Transverse colon (tissue), 4 donors: Measurements from ENCODE around the gene GOT1. TPM values are rescaled to one million over a fixed set of nuclear protein-coding genes. Genes with fewer than 3 reads are reported as not detected.

ENCODE experiments used
- DNase-seq: peaks from one replicate; pipeline ENCODE4 v3.0.0-alpha.2; 2019
- H3K27ac ChIP-seq, 4 donors: fragments of 200-600 bp; sonication (generic); 2 replicates each; pipeline ENCODE4 v1.5.1; 2016 to 2018; ENCODE audit warnings: inconsistent platforms in 4 of 4
- H3K27me3 ChIP-seq: fragments of 200-600 bp; sonication (generic); 2 replicates; pipeline ENCODE4 v1.5.1; 2017; ENCODE audit warnings: inconsistent platforms
- H3K36me3 ChIP-seq, 4 donors: fragments of 200-600 bp; sonication (generic); 2 replicates each; pipeline ENCODE4 v1.5.1; 2017 to 2019; ENCODE audit warnings: inconsistent platforms in 4 of 4
- H3K4me1 ChIP-seq, 4 donors: fragments of 200-600 bp; sonication (generic); 2 replicates each; pipeline ENCODE4 v1.5.1; 2017 to 2020; ENCODE audit warnings: inconsistent platforms in 4 of 4
- H3K4me3 ChIP-seq, 4 donors: fragments of 200-600 bp; sonication (generic); 1 replicate in 1 of 4; 2 replicates in 3 of 4; pipeline versions ENCODE4 v1.5.1 to v1.6.1; 2017 to 2019; ENCODE audit warnings: inconsistent platforms in 4 of 4
- H3K9me3 ChIP-seq, 2 donors: fragments of 200-600 bp; sonication (generic); 2 replicates each; pipeline ENCODE4 v1.5.1; 2017 to 2019; ENCODE audit warnings: inconsistent platforms in 2 of 2
- CTCF ChIP-seq, 5 experiments: fragments of 200-600 bp in 3 of 5; fragments of 450-650 bp in 2 of 5; sonication (generic) in 3 of 5; IDR thresholded peaks; 1 replicate in 2 of 5; 2 replicates in 3 of 5; pipeline ENCODE4 v1.5.1; 2016 to 2017; ENCODE audit warnings: antibody characterized with exemption in 5 of 5, inconsistent platforms in 3 of 5, mild to moderate bottlenecking in 2 of 5, moderate library complexity in 1 of 5
- EP300 ChIP-seq: sonication (generic); formaldehyde crosslinking; IDR thresholded peaks from one replicate; pipeline ENCODE4 v1.6.1; 2017; ENCODE audit warnings: antibody characterized with exemption, low read depth
- POLR2A ChIP-seq: fragments of 450-650 bp; IDR thresholded peaks from one replicate; pipeline ENCODE4 v1.6.1; 2016; ENCODE audit warnings: antibody characterized with exemption, mild to moderate bottlenecking, moderate library complexity
- POLR2AphosphoS5 ChIP-seq, 3 donors: sonication (generic); formaldehyde crosslinking; IDR thresholded peaks; one replicate each; pipeline ENCODE4 v1.6.1; 2016; ENCODE audit warnings: antibody characterized with exemption in 3 of 3
- WGBS, 2 donors: methylation state at CpG; one replicate each; pipeline ENCODE4 v1.1.5; 2018; ENCODE audit warnings: low coverage in 1 of 2; 5-methylcytosine and 5-hydroxymethylcytosine counted together
- in situ Hi-C, 4 donors: fragments of 200-750 bp; cut with MboI; loops; one replicate each; pipeline versions ENCODE4 v1.15.0 to v1.15.1; 2017; ENCODE audit warnings: low sequenced_read_pairs in 3 of 4, low pct_ligation_motif_present in 1 of 4, low pct_unique_long_range_greater_than_20kb in 1 of 4
- intact Hi-C: fragments of 100-400 bp; cut with DNase I; formaldehyde crosslinking; loops from one replicate; pipeline ENCODE4 v1.15.1; 2023; ENCODE audit warnings: low total_unique reads
- total RNA-seq, 4 donors: library from RNA; depleted of rRNA; stranded (reverse); fragments of >200 nt; gene quantifications; one replicate each; pipeline ENCODE4 v1.1.0, GENCODE V29; 2016

GOT1 gene
- total RNA-seq, 4 donors from 2014 or later, result 54.5 to 94.3 (median 82.3) TPM

GRCh38 chr10:99410146-99410545, 20.3 kb downstream of the GOT1 start:
- intact Hi-C loops, result no loop called here
- H3K36me3 ChIP-seq, result peaks cover 0 to 15% (median 5%) of the 10 kb centered on the region in 4 donors
- H3K27me3 ChIP-seq, result no peaks in the 10 kb centered on the region
- in situ Hi-C loops, result no loop called here
- TF ChIP-seq POLR2A, result no peak
- DNase-seq, result no peak
- WGBS, 2 donors, result 46 to 81% methylated on average over 1 of the region's 1 CpG
- H3K4me3 ChIP-seq, result no peak overlapping the region
- no peak overlapping the region for H3K27ac ChIP-seq
- H3K9me3 ChIP-seq, result no peaks in the 10 kb centered on the region
- peaks cover 0 to 5% (median 2%) of the 10 kb centered on the region in 4 donors for H3K4me1 ChIP-seq

GRCh38 chr10:99406149-99406548, 24.3 kb downstream of the GOT1 start:
- no peak for DNase-seq
- 80 to 93% methylated on average over 1 to 3 of the region's 3 CpGs for WGBS, 2 donors
- intact Hi-C loops, result no loop called here
- H3K4me1 ChIP-seq, result no peaks in the 10 kb centered on the region
- H3K36me3 ChIP-seq, result peaks cover 0 to 48% (median 20%) of the 10 kb centered on the region in 4 donors
- in situ Hi-C loops, result no loop called here
- H3K4me3 ChIP-seq, result no peak overlapping the region
- H3K27me3 ChIP-seq, result no peaks in the 10 kb centered on the region
- TF ChIP-seq EP300, result no peak
- TF ChIP-seq POLR2A, result no peak
- no peak for TF ChIP-seq POLR2AphosphoS5 (IDR thresholded peaks at IDR 0.05)
- TF ChIP-seq CTCF (IDR thresholded peaks at IDR 0.05), result no peak
- no peaks in the 10 kb centered on the region for H3K9me3 ChIP-seq
- H3K27ac ChIP-seq, result no peak overlapping the region

GRCh38 chr10:99403674-99404073, 26.8 kb downstream of the GOT1 start:
- no peak for DNase-seq
- intact Hi-C loops (loop anchor here (5.0 kb wide), 1 partner anchor 1824 kb away; the partner anchor contains the start of gene LBX1), in situ Hi-C loops (no loop called here)
- TF ChIP-seq CTCF (IDR thresholded peaks at IDR 0.05) (no peak), EP300 (no peak), POLR2AphosphoS5 (IDR thresholded peaks at IDR 0.05) (no peak), POLR2A (no peak)
- Histone ChIP-seq H3K27ac (no peak overlapping the region), H3K4me3 (no peak overlapping the region), H3K4me1 (no peaks in the 10 kb centered on the region), H3K9me3 (no peaks in the 10 kb centered on the region), H3K36me3 (peaks cover 0 to 67% (median 24%) of the 10 kb centered on the region in 4 donors), H3K27me3 (no peaks in the 10 kb centered on the region)
- 87% methylated on average over 5 to 9 of the region's 9 CpGs for WGBS, 2 donors

- in situ Hi-C loops, result loop anchor here in 2 of 4 donors (10.0 to 25.0 kb wide), 2 partner anchors 215 to 313 kb away; no protein-coding TSS in a partner anchor
- Histone ChIP-seq H3K36me3 (peaks cover 0 to 64% (median 28%) of the 10 kb centered on the region in 4 donors), H3K4me1 (peaks cover 0 to 2% (median 0%) of the 10 kb centered on the region in 4 donors), H3K9me3 (no peaks in the 10 kb centered on the region), H3K4me3 (no peak overlapping the region), H3K27me3 (no peaks in the 10 kb centered on the region), H3K27ac (no peak overlapping the region)
- intact Hi-C loops, result loop anchor here (5.0 kb wide), 1 partner anchor 1828 kb away; the partner anchor contains the start of gene LBX1
- TF ChIP-seq POLR2AphosphoS5 (IDR thresholded peaks at IDR 0.05), result no peak
- no peak for TF ChIP-seq EP300
- no peak for TF ChIP-seq POLR2A
- no peak for TF ChIP-seq CTCF (IDR thresholded peaks at IDR 0.05)
- no peak for DNase-seq
- 95% methylated on average over 3 of the region's 3 CpGs; no CpG with 5 or more reads in 1 of the 2 donors for WGBS, 2 donors
These were observed 30.8 kb downstream of the GOT1 start for GRCh38 chr10:99399664-99400063.

- no peak overlapping the region for H3K4me3 ChIP-seq
- no peak overlapping the region for H3K27ac ChIP-seq
- H3K27me3 ChIP-seq, result no peaks in the 10 kb centered on the region
- in situ Hi-C loops (loop anchor here in 2 of 4 donors (10.0 to 25.0 kb wide), 2 partner anchors 218 to 316 kb away; no protein-coding TSS in a partner anchor), intact Hi-C loops (no loop called here)
- no peaks in the 10 kb centered on the region for H3K9me3 ChIP-seq
- WGBS, 2 donors, result 70 to 74% methylated on average over 2 to 3 of the region's 3 CpGs
- peaks cover 0 to 3% (median 1%) of the 10 kb centered on the region in 4 donors for H3K4me1 ChIP-seq
- TF ChIP-seq POLR2AphosphoS5 (IDR thresholded peaks at IDR 0.05) (no peak), EP300 (no peak), POLR2A (no peak), CTCF (IDR thresholded peaks at IDR 0.05) (no peak)
- DNase-seq, result no peak
- peaks cover 0 to 34% (median 17%) of the 10 kb centered on the region in 4 donors for H3K36me3 ChIP-seq
These were observed 34.0 kb downstream of the GOT1 start for GRCh38 chr10:99396471-99396870.
